ENCODE results near the gene NPHP1. TPM values are rescaled to one million over a fixed set of nuclear protein-coding genes. Genes with fewer than 3 reads are reported as not detected.

The NPHP1 gene
- total and polyA plus RNA-seq, 2 donors = 1.7 to 5.2 TPM

GRCh38 chr2:110124038-110124825 lies 80.6 kb downstream of the NPHP1 start:
- Histone ChIP-seq H3K4me3 (ENCODE audit: low read length in 2 of 2) (no peak overlapping the region), H3K27me3 (ENCODE audit: control insufficient read depth in 2 of 2, insufficient read depth in 1 of 2, low read length in 1 of 2) (no peaks in the 10 kb centered on the region), H3K9me3 (ENCODE audit: control insufficient read depth in 2 of 2, insufficient read depth in 1 of 2, low read length in 1 of 2) (no peaks in the 10 kb centered on the region), H3K27ac (ENCODE audit: low read depth in 1 of 2, low read length in 1 of 2) (no peak overlapping the region), H3K4me1 (ENCODE audit: control insufficient read depth in 2 of 2, insufficient read depth in 2 of 2, low read length in 2 of 2) (no peaks in the 10 kb centered on the region), H3K36me3 (ENCODE audit: control insufficient read depth in 2 of 2, insufficient read depth in 2 of 2, low read length in 1 of 2) (no peaks in the 10 kb centered on the region)
- no peak for DNase-seq (ENCODE audit: low read depth in 6 of 9, low spot score in 9 of 9)
- WGBS = 95% methylated on average over 4 of the region's 4 CpGs

- no peaks in the 10 kb centered on the region for H3K36me3 ChIP-seq (ENCODE audit: control insufficient read depth in 2 of 2, insufficient read depth in 2 of 2, low read length in 1 of 2)
- peaks cover 0 to 16% of the 10 kb centered on the region in 2 donors for H3K27me3 ChIP-seq (ENCODE audit: control insufficient read depth in 2 of 2, insufficient read depth in 1 of 2, low read length in 1 of 2)
- DNase-seq (ENCODE audit: low read depth in 6 of 9, low spot score in 9 of 9) = no peak
- H3K4me1 ChIP-seq (ENCODE audit: control insufficient read depth in 2 of 2, insufficient read depth in 2 of 2, low read length in 2 of 2) = no peaks in the 10 kb centered on the region
- H3K9me3 ChIP-seq (ENCODE audit: control insufficient read depth in 2 of 2, insufficient read depth in 1 of 2, low read length in 1 of 2) = no peaks in the 10 kb centered on the region
- H3K4me3 ChIP-seq (ENCODE audit: low read length in 2 of 2) = no peak overlapping the region
- H3K27ac ChIP-seq (ENCODE audit: low read depth in 1 of 2, low read length in 1 of 2) = no peak overlapping the region
- WGBS = 96% methylated on average over 3 of the region's 3 CpGs
Measured at GRCh38 chr2:110121592-110121991, 83.2 kb downstream of the NPHP1 start.

GRCh38 chr2:110121052-110121334 lies 83.8 kb downstream of the NPHP1 start:
- Histone ChIP-seq H3K9me3 (ENCODE audit: control insufficient read depth in 2 of 2, insufficient read depth in 1 of 2, low read length in 1 of 2) (no peaks in the 10 kb centered on the region), H3K4me1 (ENCODE audit: control insufficient read depth in 2 of 2, insufficient read depth in 2 of 2, low read length in 2 of 2) (no peaks in the 10 kb centered on the region), H3K36me3 (ENCODE audit: control insufficient read depth in 2 of 2, insufficient read depth in 2 of 2, low read length in 1 of 2) (no peaks in the 10 kb centered on the region), H3K27ac (ENCODE audit: low read depth in 1 of 2, low read length in 1 of 2) (no peak overlapping the region), H3K4me3 (ENCODE audit: low read length in 2 of 2) (no peak overlapping the region), H3K27me3 (ENCODE audit: control insufficient read depth in 2 of 2, insufficient read depth in 1 of 2, low read length in 1 of 2) (peaks cover under 1 to 22% of the 10 kb centered on the region in 2 donors)
- WGBS = 96% methylated on average over 2 of the region's 2 CpGs
- no peak for DNase-seq (ENCODE audit: low read depth in 6 of 9, low spot score in 9 of 9)

GRCh38 chr2:110120171-110121051 lies 84.4 kb downstream of the NPHP1 start:
- H3K4me3 ChIP-seq (ENCODE audit: low read length in 2 of 2) = no peak overlapping the region
- no peaks in the 10 kb centered on the region for H3K9me3 ChIP-seq (ENCODE audit: control insufficient read depth in 2 of 2, insufficient read depth in 1 of 2, low read length in 1 of 2)
- WGBS = 90% methylated on average over 11 of the region's 11 CpGs
- no peak overlapping the region for H3K27ac ChIP-seq (ENCODE audit: low read depth in 1 of 2, low read length in 1 of 2)
- peaks cover 6 to 28% of the 10 kb centered on the region in 2 donors for H3K27me3 ChIP-seq (ENCODE audit: control insufficient read depth in 2 of 2, insufficient read depth in 1 of 2, low read length in 1 of 2)
- peak in 3 of 9 donors; percentile 4 to 42 (median 16) for DNase-seq (ENCODE audit: low read depth in 6 of 9, low spot score in 9 of 9)
- H3K36me3 ChIP-seq (ENCODE audit: control insufficient read depth in 2 of 2, insufficient read depth in 2 of 2, low read length in 1 of 2) = no peaks in the 10 kb centered on the region
- H3K4me1 ChIP-seq (ENCODE audit: control insufficient read depth in 2 of 2, insufficient read depth in 2 of 2, low read length in 2 of 2) = no peaks in the 10 kb centered on the region

GRCh38 chr2:110116033-110116710 lies 88.6 kb downstream of the NPHP1 start:
- WGBS = 33% methylated on average over 8 of the region's 8 CpGs
- Histone ChIP-seq H3K27ac (ENCODE audit: low read depth in 1 of 2, low read length in 1 of 2) (no peak overlapping the region), H3K27me3 (ENCODE audit: control insufficient read depth in 2 of 2, insufficient read depth in 1 of 2, low read length in 1 of 2) (peaks cover 13 to 46% of the 10 kb centered on the region in 2 donors), H3K4me3 (ENCODE audit: low read length in 2 of 2) (no peak overlapping the region), H3K4me1 (ENCODE audit: control insufficient read depth in 2 of 2, insufficient read depth in 2 of 2, low read length in 2 of 2) (no peaks in the 10 kb centered on the region), H3K9me3 (ENCODE audit: control insufficient read depth in 2 of 2, insufficient read depth in 1 of 2, low read length in 1 of 2) (no peaks in the 10 kb centered on the region), H3K36me3 (ENCODE audit: control insufficient read depth in 2 of 2, insufficient read depth in 2 of 2, low read length in 1 of 2) (no peaks in the 10 kb centered on the region)
- DNase-seq (ENCODE audit: low read depth in 6 of 9, low spot score in 9 of 9) = no peak

GRCh38 chr2:110115291-110116032 lies 89.4 kb downstream of the NPHP1 start, which contains the start of gene MALL:
TSS of gene MALL (minus strand) at chr2:110115822. CDS start at chr2:110115792, 30 bp downstream.
- Histone ChIP-seq H3K4me1 (ENCODE audit: control insufficient read depth in 2 of 2, insufficient read depth in 2 of 2, low read length in 2 of 2) (no peaks in the 10 kb centered on the region), H3K9me3 (ENCODE audit: control insufficient read depth in 2 of 2, insufficient read depth in 1 of 2, low read length in 1 of 2) (no peaks in the 10 kb centered on the region), H3K4me3 (ENCODE audit: low read length in 2 of 2) (no peak within 1 kb of the TSS), H3K27me3 (ENCODE audit: control insufficient read depth in 2 of 2, insufficient read depth in 1 of 2, low read length in 1 of 2) (peaks cover 13 to 46% of the 10 kb centered on the region in 2 donors), H3K36me3 (ENCODE audit: control insufficient read depth in 2 of 2, insufficient read depth in 2 of 2, low read length in 1 of 2) (no peaks in the 10 kb centered on the region), H3K27ac (ENCODE audit: low read depth in 1 of 2, low read length in 1 of 2) (no peak within 1 kb of the TSS)
- no peak for DNase-seq (ENCODE audit: low read depth in 6 of 9, low spot score in 9 of 9)
- 27% methylated on average over 62 of the region's 62 CpGs for WGBS

- no peak for DNase-seq (ENCODE audit: low read depth in 6 of 9, low spot score in 9 of 9)
- H3K36me3 ChIP-seq (ENCODE audit: control insufficient read depth in 2 of 2, insufficient read depth in 2 of 2, low read length in 1 of 2) = no peaks in the 10 kb centered on the region
- no peak overlapping the region for H3K27ac ChIP-seq (ENCODE audit: low read depth in 1 of 2, low read length in 1 of 2)
- 97% methylated on average over 14 of the region's 14 CpGs for WGBS
- no peaks in the 10 kb centered on the region for H3K4me1 ChIP-seq (ENCODE audit: control insufficient read depth in 2 of 2, insufficient read depth in 2 of 2, low read length in 2 of 2)
- H3K9me3 ChIP-seq (ENCODE audit: control insufficient read depth in 2 of 2, insufficient read depth in 1 of 2, low read length in 1 of 2) = no peaks in the 10 kb centered on the region
- peaks cover 13 to 46% of the 10 kb centered on the region in 2 donors for H3K27me3 ChIP-seq (ENCODE audit: control insufficient read depth in 2 of 2, insufficient read depth in 1 of 2, low read length in 1 of 2)
- H3K4me3 ChIP-seq (ENCODE audit: low read length in 2 of 2) = no peak overlapping the region
Measured at GRCh38 chr2:110114831-110115255, 90.0 kb downstream of the NPHP1 start.

- no peaks in the 10 kb centered on the region for H3K36me3 ChIP-seq (ENCODE audit: control insufficient read depth in 2 of 2, insufficient read depth in 2 of 2, low read length in 1 of 2)
- no peak overlapping the region for H3K27ac ChIP-seq (ENCODE audit: low read depth in 1 of 2, low read length in 1 of 2)
- WGBS = 61% methylated on average over 8 of the region's 8 CpGs
- no peak overlapping the region for H3K4me3 ChIP-seq (ENCODE audit: low read length in 2 of 2)
- DNase-seq (ENCODE audit: low read depth in 6 of 9, low spot score in 9 of 9) = no peak
- no peaks in the 10 kb centered on the region for H3K4me1 ChIP-seq (ENCODE audit: control insufficient read depth in 2 of 2, insufficient read depth in 2 of 2, low read length in 2 of 2)
- peaks cover 13 to 46% of the 10 kb centered on the region in 2 donors for H3K27me3 ChIP-seq (ENCODE audit: control insufficient read depth in 2 of 2, insufficient read depth in 1 of 2, low read length in 1 of 2)
- H3K9me3 ChIP-seq (ENCODE audit: control insufficient read depth in 2 of 2, insufficient read depth in 1 of 2, low read length in 1 of 2) = no peaks in the 10 kb centered on the region
Measured at GRCh38 chr2:110113961-110114591, 90.7 kb downstream of the NPHP1 start.

Measured in thymus (tissue), 11 donors.